PC-9 (cell line): ENCODE data around the gene MIGA2.

ENCODE experiments used
- CTCF ChIP-seq: fragments of 200-600 bp; sonication (generic); conservative IDR thresholded peaks from 2 replicates; pipeline ENCODE4 v1.6.1; 2017; ENCODE audit warnings: mixed run types, antibody characterized with exemption, mild to moderate bottlenecking, moderate library complexity
- EZH2 ChIP-seq: fragments of 200-600 bp; sonication (generic); IDR thresholded peaks from 2 replicates; pipeline ENCODE4 v1.8.0; 2017; ENCODE audit warnings: antibody characterized with exemption, low read depth

- TF ChIP-seq CTCF (no peak), EZH2 (no peak)
These were observed 24.7 kb upstream of the MIGA2 start for GRCh38 chr9:129011761-129012181.
